ENCODE results near the gene NUP93. TPM values are rescaled to one million over a fixed set of nuclear protein-coding genes. Genes with fewer than 3 reads are reported as not detected.

NUP93 gene
- total and polyA plus RNA-seq, 2 of the 8 experiments (the other 6 are each of a cell fraction or from before 2014, with no cell fraction given) = 147 to 201 TPM

DNA sequence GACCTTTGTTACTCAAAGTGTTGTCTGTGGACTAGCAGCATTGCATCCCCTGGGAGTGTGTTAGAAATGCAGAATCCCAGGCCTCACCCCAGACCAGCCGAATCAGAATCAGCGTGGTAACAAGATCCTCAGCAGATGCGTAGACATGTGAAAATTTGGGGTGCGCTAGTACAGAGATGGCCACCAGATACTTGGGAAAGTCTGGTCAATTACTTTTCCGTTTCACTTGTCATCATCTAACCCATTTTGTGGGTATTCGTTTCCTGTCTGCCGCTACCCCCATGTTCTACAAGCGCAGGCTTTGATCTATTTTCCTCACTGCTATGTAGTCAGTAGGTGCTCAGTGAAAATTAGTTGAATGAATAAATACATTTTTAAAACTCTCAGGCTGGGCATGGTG, 168.9 kb downstream of the NUP93 start (continued):
- no peak for TF ChIP-seq USF2 (IDR thresholded peaks at IDR 0.05; ENCODE audit: low read length)
- no peak for TF ChIP-seq KDM1A (IDR thresholded peaks at IDR 0.05; ENCODE audit: borderline replicate concordance, low read length)
- TF ChIP-seq RBBP5 (IDR thresholded peaks at IDR 0.05; ENCODE audit: borderline replicate concordance, low read depth, low read length) = no peak

MicroRNA genes within 50 kb of the gene (microRNA counts, 767-probe panel; counts per million panel counts)
- 879 counts per million, percentile 95 among the panel's probes with 10 or more counts for microRNA hsa-miR-138-5p

Small RNA genes within 50 kb of the gene (microRNA-seq; reads per million reads assigned to microRNA genes)
- gene MIR138-2 (ENCODE audit: borderline microRNAs expressed in 2 of 2, borderline number of aligned reads in 2 of 2, borderline replicate concordance in 1 of 2) = 10.8 to 16.9 reads per million in 2 experiments

Small RNA genes within 50 kb of the gene (small RNA-seq; reads per million reads assigned to genes)
- 11.1 reads per million, percentile 84 among the genes with 10 or more reads in this experiment for gene MIR138-2 (ENCODE audit: insufficient read depth)

Other genes starting within 250 kb of the NUP93 start
- gene BBS2, start 210.1 kb upstream of the NUP93 start, total RNA-seq (2021; fragmentation: NEBNext Ultra II Directional; extraction: Animal tissue kit (Norgen Biotek cat#: 25700)) = 11.6 and 12.3 TPM in 2 replicates
- 12.0 and 15.1 TPM in 2 replicates for gene BBS2, start 210.1 kb upstream of the NUP93 start, polyA plus RNA-seq (2011; rRNA removed)
- gene MT4, start 165.1 kb upstream of the NUP93 start, total RNA-seq (2021; fragmentation: NEBNext Ultra II Directional; extraction: Animal tissue kit (Norgen Biotek cat#: 25700)) = not detected in 2 replicates
- not detected in 2 replicates for gene MT4, start 165.1 kb upstream of the NUP93 start, polyA plus RNA-seq (2011; rRNA removed)
- gene MT3, start 140.6 kb upstream of the NUP93 start, total RNA-seq (2021; fragmentation: NEBNext Ultra II Directional; extraction: Animal tissue kit (Norgen Biotek cat#: 25700)) = not detected in 2 replicates
- 0.17 TPM in 1 of 2 replicates, not detected in the other for gene MT3, start 140.6 kb upstream of the NUP93 start, polyA plus RNA-seq (2011; rRNA removed)
- gene MT2A, start 121.5 kb upstream of the NUP93 start, total RNA-seq (2021; fragmentation: NEBNext Ultra II Directional; extraction: Animal tissue kit (Norgen Biotek cat#: 25700)) = 9.2 and 9.5 TPM in 2 replicates
- gene MT2A, start 121.5 kb upstream of the NUP93 start, polyA plus RNA-seq (2011; rRNA removed) = 23.2 and 30.1 TPM in 2 replicates
- 3.5 and 7.9 TPM in 2 replicates for gene MT1E, start 104.3 kb upstream of the NUP93 start, total RNA-seq (2021; fragmentation: NEBNext Ultra II Directional; extraction: Animal tissue kit (Norgen Biotek cat#: 25700))
- 109 and 117 TPM in 2 replicates for gene MT1E, start 104.3 kb upstream of the NUP93 start, polyA plus RNA-seq (2011; rRNA removed)
- not detected in 2 replicates for gene MT1M, start 97.5 kb upstream of the NUP93 start, total RNA-seq (2021; fragmentation: NEBNext Ultra II Directional; extraction: Animal tissue kit (Norgen Biotek cat#: 25700))
- gene MT1M, start 97.5 kb upstream of the NUP93 start, polyA plus RNA-seq (2011; rRNA removed) = 1.7 and 2.1 TPM in 2 replicates
- not detected in 2 replicates for gene MT1A, start 91.5 kb upstream of the NUP93 start, total RNA-seq (2021; fragmentation: NEBNext Ultra II Directional; extraction: Animal tissue kit (Norgen Biotek cat#: 25700))
- not detected in 2 replicates for gene MT1A, start 91.5 kb upstream of the NUP93 start, polyA plus RNA-seq (2011; rRNA removed)
- gene MT1B, start 78.2 kb upstream of the NUP93 start, total RNA-seq (2021; fragmentation: NEBNext Ultra II Directional; extraction: Animal tissue kit (Norgen Biotek cat#: 25700)) = not detected in 2 replicates
- not detected in 2 replicates for gene MT1B, start 78.2 kb upstream of the NUP93 start, polyA plus RNA-seq (2011; rRNA removed)
- 5.2 and 5.9 TPM in 2 replicates for gene MT1F, start 72.2 kb upstream of the NUP93 start, total RNA-seq (2021; fragmentation: NEBNext Ultra II Directional; extraction: Animal tissue kit (Norgen Biotek cat#: 25700))
- 20.8 and 28.2 TPM in 2 replicates for gene MT1F, start 72.2 kb upstream of the NUP93 start, polyA plus RNA-seq (2011; rRNA removed)
- 17.7 and 19.7 TPM in 2 replicates for gene MT1G, start 62.1 kb upstream of the NUP93 start, total RNA-seq (2021; fragmentation: NEBNext Ultra II Directional; extraction: Animal tissue kit (Norgen Biotek cat#: 25700))
- gene MT1G, start 62.1 kb upstream of the NUP93 start, polyA plus RNA-seq (2011; rRNA removed) = 515 and 909 TPM in 2 replicates
- 11.9 and 12.6 TPM in 2 replicates for gene MT1H, start 60.3 kb upstream of the NUP93 start, total RNA-seq (2021; fragmentation: NEBNext Ultra II Directional; extraction: Animal tissue kit (Norgen Biotek cat#: 25700))
- 95.7 and 127 TPM in 2 replicates for gene MT1H, start 60.3 kb upstream of the NUP93 start, polyA plus RNA-seq (2011; rRNA removed)
- gene MT1X, start 47.7 kb upstream of the NUP93 start, total RNA-seq (2021; fragmentation: NEBNext Ultra II Directional; extraction: Animal tissue kit (Norgen Biotek cat#: 25700)) = 52.4 and 64.5 TPM in 2 replicates
- gene MT1X, start 47.7 kb upstream of the NUP93 start, polyA plus RNA-seq (2011; rRNA removed) = 1,060 and 1,247 TPM in 2 replicates
- not detected in 2 replicates for gene SLC12A3, start 135.1 kb downstream of the NUP93 start, total RNA-seq (2021; fragmentation: NEBNext Ultra II Directional; extraction: Animal tissue kit (Norgen Biotek cat#: 25700))
- gene SLC12A3, start 135.1 kb downstream of the NUP93 start, polyA plus RNA-seq (2011; rRNA removed) = 0.03 TPM in 1 of 2 replicates, not detected in the other
- 34.7 and 35.6 TPM in 2 replicates for gene HERPUD1, start 202.0 kb downstream of the NUP93 start, total RNA-seq (2021; fragmentation: NEBNext Ultra II Directional; extraction: Animal tissue kit (Norgen Biotek cat#: 25700))
- 17.5 and 23.3 TPM in 2 replicates for gene HERPUD1, start 202.0 kb downstream of the NUP93 start, polyA plus RNA-seq (2011; rRNA removed)
- not detected in 2 replicates for gene CETP, start 231.8 kb downstream of the NUP93 start, total RNA-seq (2021; fragmentation: NEBNext Ultra II Directional; extraction: Animal tissue kit (Norgen Biotek cat#: 25700))
- not detected in 2 replicates for gene CETP, start 231.8 kb downstream of the NUP93 start, polyA plus RNA-seq (2011; rRNA removed)

Measured in H1 (cell line).